ENCODE results near the gene CD81.

Gene CD81

DNA sequence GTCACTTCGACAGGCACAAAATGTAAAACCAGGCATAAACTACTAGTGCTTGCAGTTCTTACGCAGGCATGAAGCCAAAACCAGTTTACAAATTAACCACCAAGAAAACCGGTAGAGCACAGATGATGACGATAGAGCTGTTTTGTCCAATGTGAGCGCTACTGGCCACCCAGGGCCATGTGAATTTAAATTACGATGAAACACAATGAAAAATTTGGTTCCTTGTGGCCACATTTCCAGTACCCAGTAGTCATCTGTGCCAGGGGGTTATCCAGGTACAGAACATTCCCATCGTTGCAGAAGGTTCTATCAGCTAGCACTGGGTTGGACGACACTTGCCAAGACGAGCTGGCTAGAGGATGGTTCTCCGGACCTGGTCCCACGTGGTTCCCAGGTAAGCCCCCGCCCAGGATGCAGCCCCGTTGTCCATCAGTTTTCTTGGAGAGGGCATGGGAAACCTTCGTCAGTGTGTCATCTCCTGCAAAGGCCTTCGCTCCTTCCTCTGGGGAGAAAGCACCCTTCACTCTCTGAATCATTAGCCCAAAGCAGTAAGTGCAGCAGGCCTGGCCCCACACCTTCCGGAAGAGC, 1.1 kb upstream of the CD81 start:
- TF ChIP-seq CTCF (IDR thresholded peaks at IDR 0.05; ENCODE audit: borderline replicate concordance, control extremely low read depth, extremely low read depth, insufficient read depth, missing control alignments), result no peak
- in situ Hi-C loops (cut with MboI; ENCODE audit: low sequenced_read_pairs, unreplicated experiment), result no loop called here
- DNase-seq (ENCODE audit: low spot score), result no peak

DNA sequence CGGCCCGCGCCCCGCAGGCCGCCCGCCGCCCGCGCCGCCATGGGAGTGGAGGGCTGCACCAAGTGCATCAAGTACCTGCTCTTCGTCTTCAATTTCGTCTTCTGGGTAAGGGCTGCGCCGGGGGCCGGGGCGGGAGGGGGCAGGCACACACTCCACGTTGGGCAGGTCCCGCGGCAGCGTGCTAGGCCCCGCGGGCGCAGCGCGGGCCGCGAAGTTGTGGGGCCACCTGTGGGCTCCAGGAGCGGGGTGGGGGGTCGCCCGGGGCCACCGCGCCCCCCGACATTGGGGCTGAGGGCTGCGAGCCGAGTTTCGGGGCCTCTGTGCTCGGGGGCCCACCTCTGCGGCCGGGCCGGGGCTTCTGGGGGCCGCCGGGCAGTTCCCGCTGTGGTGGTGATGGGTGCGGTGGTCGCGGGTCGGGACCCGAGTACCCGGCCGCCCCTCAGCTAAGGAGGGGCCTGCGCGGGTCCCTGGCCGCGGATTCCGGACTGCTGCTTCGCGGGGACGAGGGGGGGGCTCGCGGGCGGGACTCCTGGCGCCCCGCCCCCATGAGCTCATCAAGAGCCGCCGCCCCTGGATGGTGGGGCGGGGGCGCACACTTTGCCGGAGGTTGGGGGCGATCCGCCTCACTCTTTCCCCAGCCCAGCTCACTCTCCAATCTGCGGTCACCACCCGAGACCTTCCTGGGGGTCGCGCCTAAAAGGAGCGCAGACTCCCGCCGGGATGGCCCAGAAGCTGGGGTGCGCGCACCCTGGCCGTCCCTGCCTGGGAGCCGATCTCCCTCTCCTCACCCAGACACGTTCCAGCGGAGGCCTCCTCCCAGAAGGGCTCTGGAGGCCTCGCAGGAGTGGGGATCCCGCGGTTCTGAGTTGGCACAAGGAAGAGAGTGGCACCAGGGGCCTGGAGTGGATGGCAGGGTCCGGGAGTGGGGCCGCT, 667 bp downstream of the CD81 start:
- no peak for TF ChIP-seq CTCF (IDR thresholded peaks at IDR 0.05; ENCODE audit: borderline replicate concordance, control extremely low read depth, extremely low read depth, insufficient read depth, missing control alignments)
- in situ Hi-C loops (cut with MboI; ENCODE audit: low sequenced_read_pairs, unreplicated experiment), result no loop called here
- DNase-seq (ENCODE audit: low spot score), result peak; percentile 86

DNA sequence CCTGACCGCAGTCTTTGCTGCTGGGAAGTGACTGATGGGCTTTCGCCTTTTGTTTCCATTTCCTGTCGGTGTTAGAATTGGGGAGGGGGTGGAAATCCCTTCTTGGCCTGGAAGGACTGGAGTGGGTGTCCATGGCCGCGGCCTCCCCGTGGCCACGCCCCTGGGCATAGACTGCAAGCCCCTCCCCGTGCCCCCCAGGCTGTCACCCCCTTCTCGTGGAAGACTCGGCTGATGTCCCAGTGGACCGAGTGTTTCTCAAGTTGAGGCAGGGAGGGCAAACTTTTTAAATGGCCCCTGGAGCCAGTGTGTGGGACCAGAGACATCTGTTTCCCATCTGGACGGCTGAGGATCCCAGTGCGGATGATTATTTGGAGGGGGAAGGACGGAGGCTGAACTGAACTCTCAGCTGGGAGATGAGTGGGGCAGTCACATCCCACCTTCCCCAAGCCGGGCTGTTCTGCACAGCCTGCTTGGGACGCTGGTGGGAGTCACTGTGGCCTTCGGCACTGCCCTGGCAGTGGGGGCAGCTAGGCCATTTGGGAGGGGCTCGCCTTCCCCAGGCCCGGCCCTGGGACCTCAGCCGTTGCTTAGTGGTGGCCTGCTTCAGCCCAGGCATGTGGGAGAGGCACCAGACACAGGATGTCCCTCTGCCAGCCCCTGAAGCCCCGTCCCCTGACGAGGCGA, 1.6 kb downstream of the CD81 start:
- in situ Hi-C loops (cut with MboI; ENCODE audit: low sequenced_read_pairs, unreplicated experiment), result no loop called here
- DNase-seq (ENCODE audit: low spot score), result no peak
- no peak for TF ChIP-seq CTCF (IDR thresholded peaks at IDR 0.05; ENCODE audit: borderline replicate concordance, control extremely low read depth, extremely low read depth, insufficient read depth, missing control alignments)

GRCh38 chr11:2379466-2380174, 2.5 kb downstream of the CD81 start:
- TF ChIP-seq CTCF (IDR thresholded peaks at IDR 0.05; ENCODE audit: borderline replicate concordance, control extremely low read depth, extremely low read depth, insufficient read depth, missing control alignments), result no peak
- no peak for DNase-seq (ENCODE audit: low spot score)
- in situ Hi-C loops (cut with MboI; ENCODE audit: low sequenced_read_pairs, unreplicated experiment), result no loop called here

DNA sequence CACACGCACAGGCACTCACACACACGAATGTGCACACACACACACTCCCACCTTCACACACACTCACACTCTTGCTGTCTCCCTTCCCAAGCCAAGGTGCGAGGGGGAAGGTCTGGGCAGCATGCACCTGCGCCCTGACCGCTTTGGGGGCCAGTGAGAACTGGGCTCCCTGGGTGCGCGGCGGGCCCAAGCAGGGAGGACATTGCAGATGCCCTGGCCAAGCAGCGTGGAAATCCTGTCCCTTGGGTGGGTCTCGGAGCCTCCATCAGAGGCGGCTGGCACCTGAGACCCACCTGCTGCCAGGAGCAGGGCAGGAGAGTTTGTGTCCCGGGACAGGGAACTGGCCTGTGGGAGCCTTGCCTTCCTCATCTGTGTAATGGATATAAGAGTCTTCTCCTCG, 3.3 kb downstream of the CD81 start:
- TF ChIP-seq CTCF (IDR thresholded peaks at IDR 0.05; ENCODE audit: borderline replicate concordance, control extremely low read depth, extremely low read depth, insufficient read depth, missing control alignments), result no peak
- in situ Hi-C loops (cut with MboI; ENCODE audit: low sequenced_read_pairs, unreplicated experiment), result no loop called here
- DNase-seq (ENCODE audit: low spot score), result no peak

GRCh38 chr11:2380807-2381350, 3.8 kb downstream of the CD81 start:
- peak; percentile 61 for DNase-seq (ENCODE audit: low spot score)
- in situ Hi-C loops (cut with MboI; ENCODE audit: low sequenced_read_pairs, unreplicated experiment), result no loop called here

More at GRCh38 chr11:2380807-2381350, 3.8 kb downstream of the CD81 start:
- no peak for TF ChIP-seq CTCF (IDR thresholded peaks at IDR 0.05; ENCODE audit: borderline replicate concordance, control extremely low read depth, extremely low read depth, insufficient read depth, missing control alignments)

Data from GM13976 (cell line).